Activated naive CD4-positive, alpha-beta T cell treated with anti-CD3 and anti-CD28 coated beads, Interleukin-2, amount 50 U/mL, for 72 hours (primary cell): ENCODE data around the gene NDST4. TPM values are rescaled to one million over a fixed set of nuclear protein-coding genes. Genes with fewer than 3 reads are reported as not detected.
"Not testable (repeated sequence)": the region's sequence is repeated elsewhere in the genome, so short reads cannot be mapped to it uniquely, and the experiment has no call there.

Experiments used
- ATAC-seq, 2 donors: fragments of 150-1000 bp; cut with Tn5 transposase; 2 replicates each; pipeline ENCODE4 v1.10.0; 2021; ENCODE audit warnings: mild to moderate bottlenecking in 2 of 2, moderate library complexity in 2 of 2
- DNase-seq, 2 donors: peaks; one replicate each; pipeline ENCODE4 v3.0.0; 2021 to 2022; ENCODE audit warnings: low spot score in 2 of 2
- H3K27ac Mint-ChIP-seq, 2 donors: one replicate each; pipeline ENCODE4 v1.8.0; 2022; ENCODE audit warnings: mild to moderate bottlenecking in 2 of 2, mixed read lengths in 2 of 2
- H3K36me3 Mint-ChIP-seq, 2 donors: one replicate each; pipeline ENCODE4 v1.8.0; 2022; ENCODE audit warnings: mixed read lengths in 2 of 2
- H3K9me3 Mint-ChIP-seq, 2 donors: one replicate each; pipeline ENCODE4 v1.8.0; 2022; ENCODE audit warnings: mixed read lengths in 2 of 2
- total RNA-seq, 2 donors: library from RNA; stranded (reverse); gene quantifications; one replicate each; pipeline ENCODE4 v1.2.3, GENCODE V29; 2022

Gene NDST4
- total RNA-seq, 2 donors from 2014 or later, result not detected

- DNase-seq, result no peak
- H3K36me3 Mint-ChIP-seq, result no peaks in the 10 kb centered on the region
- H3K27ac Mint-ChIP-seq, result no peak overlapping the region
- peaks cover 0 to 4% of the 10 kb centered on the region in 2 donors for H3K9me3 Mint-ChIP-seq
- no peak for ATAC-seq
Observed at GRCh38 chr4:115101675-115102074, 11.7 kb downstream of the NDST4 start.

- no peak overlapping the region for H3K27ac Mint-ChIP-seq
- peaks cover under 1 to 1% of the 10 kb centered on the region in 2 donors for H3K9me3 Mint-ChIP-seq
- DNase-seq, result no peak
- no peak for ATAC-seq
- no peaks in the 10 kb centered on the region for H3K36me3 Mint-ChIP-seq
Observed at GRCh38 chr4:115090483-115091075, 22.8 kb downstream of the NDST4 start.

GRCh38 chr4:115082633-115083032 is 30.8 kb downstream of the NDST4 start:
- Mint-ChIP-seq H3K36me3 (peaks cover 6 to 7% of the 10 kb centered on the region in 2 donors), H3K27ac (no peak overlapping the region), H3K9me3 (peaks cover 12 to 17% of the 10 kb centered on the region in 2 donors)
- no peak for DNase-seq
- no peak for ATAC-seq

GRCh38 chr4:115076691-115077090 is 36.7 kb downstream of the NDST4 start:
- DNase-seq (no peak), ATAC-seq (no peak)
- H3K27ac Mint-ChIP-seq, result no peak overlapping the region
- H3K36me3 Mint-ChIP-seq, result no peaks in the 10 kb centered on the region
- H3K9me3 Mint-ChIP-seq, result peaks cover 0 to 5% of the 10 kb centered on the region in 2 donors

GRCh38 chr4:115058533-115058932 is 54.9 kb downstream of the NDST4 start:
- ATAC-seq, result no peak
- Mint-ChIP-seq H3K27ac (no peak overlapping the region), H3K9me3 (peaks cover 0 to 3% of the 10 kb centered on the region in 2 donors), H3K36me3 (no peaks in the 10 kb centered on the region)
- DNase-seq, result no peak

- Mint-ChIP-seq H3K36me3 (no peaks in the 10 kb centered on the region), H3K9me3 (peaks cover 0 to 6% of the 10 kb centered on the region in 2 donors), H3K27ac (no peak overlapping the region)
- ATAC-seq (no peak), DNase-seq (no peak)
Observed at GRCh38 chr4:115054836-115055235, 58.6 kb downstream of the NDST4 start.

GRCh38 chr4:115053313-115053712 is 60.1 kb downstream of the NDST4 start:
- H3K9me3 Mint-ChIP-seq, result peaks cover 0 to 6% of the 10 kb centered on the region in 2 donors
- no peak overlapping the region for H3K27ac Mint-ChIP-seq
- no peaks in the 10 kb centered on the region for H3K36me3 Mint-ChIP-seq
- ATAC-seq (no peak), DNase-seq (no peak)

- DNase-seq (no peak), ATAC-seq (no peak)
- H3K36me3 Mint-ChIP-seq, result no peaks in the 10 kb centered on the region
- H3K9me3 Mint-ChIP-seq, result peaks cover 4 to 10% of the 10 kb centered on the region in 2 donors
- no peak overlapping the region for H3K27ac Mint-ChIP-seq
Observed at GRCh38 chr4:115042496-115042895, 70.9 kb downstream of the NDST4 start.

- Mint-ChIP-seq H3K27ac (no peak overlapping the region), H3K36me3 (no peaks in the 10 kb centered on the region), H3K9me3 (peaks cover 0 to 4% of the 10 kb centered on the region in 2 donors)
- ATAC-seq (no peak), DNase-seq (no peak)
Observed at GRCh38 chr4:115030281-115030680, 83.1 kb downstream of the NDST4 start.

- no peak overlapping the region for H3K27ac Mint-ChIP-seq
- DNase-seq (no peak), ATAC-seq (no peak)
- H3K9me3 Mint-ChIP-seq, result no peaks in the 10 kb centered on the region
- H3K36me3 Mint-ChIP-seq, result no peaks in the 10 kb centered on the region
Observed at GRCh38 chr4:115028682-115029410, 84.6 kb downstream of the NDST4 start.

- Mint-ChIP-seq H3K36me3 (peaks cover 0 to 5% of the 10 kb centered on the region in 2 donors), H3K27ac (no peak overlapping the region), H3K9me3 (peaks cover 0 to 4% of the 10 kb centered on the region in 2 donors)
- ATAC-seq (no peak), DNase-seq (no peak)
Observed at GRCh38 chr4:114999880-115000279, 113.5 kb downstream of the NDST4 start.

GRCh38 chr4:114998316-114998715 is 115.1 kb downstream of the NDST4 start:
- H3K27ac Mint-ChIP-seq, result no peak overlapping the region
- peaks cover 0 to 5% of the 10 kb centered on the region in 2 donors for H3K36me3 Mint-ChIP-seq
- ATAC-seq, result no peak
- H3K9me3 Mint-ChIP-seq, result peaks cover 0 to 4% of the 10 kb centered on the region in 2 donors
- no peak for DNase-seq

- ATAC-seq (no peak), DNase-seq (no peak)
- H3K36me3 Mint-ChIP-seq, result peaks cover 0 to 2% of the 10 kb centered on the region in 2 donors
- peaks cover 0 to 1% of the 10 kb centered on the region in 2 donors for H3K9me3 Mint-ChIP-seq
- H3K27ac Mint-ChIP-seq, result no peak overlapping the region
Observed at GRCh38 chr4:114997576-114998247, 115.7 kb downstream of the NDST4 start.

GRCh38 chr4:114986133-114986532 is 127.3 kb downstream of the NDST4 start:
- H3K36me3 Mint-ChIP-seq, result no peaks in the 10 kb centered on the region
- peaks cover 3 to 4% of the 10 kb centered on the region in 2 donors for H3K9me3 Mint-ChIP-seq
- DNase-seq, result no peak
- no peak overlapping the region for H3K27ac Mint-ChIP-seq
- ATAC-seq, result no peak

GRCh38 chr4:114980932-114981708 is 132.3 kb downstream of the NDST4 start:
- Mint-ChIP-seq H3K9me3 (peaks cover 3 to 10% of the 10 kb centered on the region in 2 donors), H3K36me3 (no peaks in the 10 kb centered on the region), H3K27ac (no peak overlapping the region)
- no peak for DNase-seq
- no peak for ATAC-seq

- not testable (repeated sequence) for H3K27ac Mint-ChIP-seq, DNase-seq, ATAC-seq, H3K36me3 Mint-ChIP-seq
- H3K9me3 Mint-ChIP-seq, result peaks cover 3 to 10% of the 10 kb centered on the region in 2 donors
Observed at GRCh38 chr4:114980399-114980798, 133.0 kb downstream of the NDST4 start.

GRCh38 chr4:114976901-114977300 is 136.5 kb downstream of the NDST4 start:
- DNase-seq (no peak), ATAC-seq (no peak)
- no peaks in the 10 kb centered on the region for H3K36me3 Mint-ChIP-seq
- H3K9me3 Mint-ChIP-seq, result peaks cover 0 to 6% of the 10 kb centered on the region in 2 donors
- H3K27ac Mint-ChIP-seq, result no peak overlapping the region
